ENCODE measurements around the gene PSMB4.
"Not testable (repeated sequence)": the region's sequence is repeated elsewhere in the genome, so short reads cannot be mapped to it uniquely, and the experiment has no call there.

PSMB4 gene

GRCh38 chr1:151377150-151377884 lies 22.1 kb upstream of the PSMB4 start:
- DNase-seq, result no peak
- in situ Hi-C loops (cut with MboI; ENCODE audit: low pct_unique_long_range_greater_than_20kb, low sequenced_read_pairs), result no loop called here

GRCh38 chr1:151384584-151384983 lies 14.8 kb upstream of the PSMB4 start:
- in situ Hi-C loops (cut with MboI; ENCODE audit: low pct_unique_long_range_greater_than_20kb, low sequenced_read_pairs), result no loop called here
- DNase-seq, result no peak

- no peak for DNase-seq
- in situ Hi-C loops (cut with MboI; ENCODE audit: low pct_unique_long_range_greater_than_20kb, low sequenced_read_pairs), result no loop called here
These were observed 13.4 kb upstream of the PSMB4 start for GRCh38 chr1:151386002-151386401.

GRCh38 chr1:151390221-151391078 lies 8.9 kb upstream of the PSMB4 start:
- in situ Hi-C loops (cut with MboI; ENCODE audit: low pct_unique_long_range_greater_than_20kb, low sequenced_read_pairs); DNase-seq: not testable (repeated sequence)

- in situ Hi-C loops (cut with MboI; ENCODE audit: low pct_unique_long_range_greater_than_20kb, low sequenced_read_pairs), result no loop called here
- no peak for DNase-seq
These were observed 8.3 kb upstream of the PSMB4 start for GRCh38 chr1:151391079-151391563.

- in situ Hi-C loops (cut with MboI; ENCODE audit: low pct_unique_long_range_greater_than_20kb, low sequenced_read_pairs), result no loop called here
- no peak for DNase-seq
These were observed 5.8 kb upstream of the PSMB4 start for GRCh38 chr1:151393583-151393982.

GRCh38 chr1:151396265-151396664 lies 3.1 kb upstream of the PSMB4 start:
- DNase-seq; in situ Hi-C loops (cut with MboI; ENCODE audit: low pct_unique_long_range_greater_than_20kb, low sequenced_read_pairs): not testable (repeated sequence)

GRCh38 chr1:151401125-151401788 lies 1.9 kb downstream of the PSMB4 start:
- in situ Hi-C loops (cut with MboI; ENCODE audit: low pct_unique_long_range_greater_than_20kb, low sequenced_read_pairs), result no loop called here
- no peak for DNase-seq

- in situ Hi-C loops (cut with MboI; ENCODE audit: low pct_unique_long_range_greater_than_20kb, low sequenced_read_pairs), result no loop called here
- DNase-seq, result no peak
These were observed 2.5 kb downstream of the PSMB4 start for GRCh38 chr1:151401860-151402259.

GRCh38 chr1:151402764-151403163 lies 3.4 kb downstream of the PSMB4 start:
- in situ Hi-C loops (cut with MboI; ENCODE audit: low pct_unique_long_range_greater_than_20kb, low sequenced_read_pairs), result no loop called here
- no peak for DNase-seq

GRCh38 chr1:151403612-151404011 lies 4.2 kb downstream of the PSMB4 start:
- DNase-seq, result no peak
- in situ Hi-C loops (cut with MboI; ENCODE audit: low pct_unique_long_range_greater_than_20kb, low sequenced_read_pairs), result no loop called here

- in situ Hi-C loops (cut with MboI; ENCODE audit: low pct_unique_long_range_greater_than_20kb, low sequenced_read_pairs), result no loop called here
- DNase-seq, result no peak
These were observed 6.0 kb downstream of the PSMB4 start for GRCh38 chr1:151405187-151405951.

- DNase-seq, result no peak
- in situ Hi-C loops (cut with MboI; ENCODE audit: low pct_unique_long_range_greater_than_20kb, low sequenced_read_pairs), result no loop called here
These were observed 6.8 kb downstream of the PSMB4 start for GRCh38 chr1:151406176-151406575.

GRCh38 chr1:151407304-151407703 lies 7.9 kb downstream of the PSMB4 start:
- in situ Hi-C loops (cut with MboI; ENCODE audit: low pct_unique_long_range_greater_than_20kb, low sequenced_read_pairs), result no loop called here

GRCh38 chr1:151408891-151409290 lies 9.5 kb downstream of the PSMB4 start:
- in situ Hi-C loops (cut with MboI; ENCODE audit: low pct_unique_long_range_greater_than_20kb, low sequenced_read_pairs), result no loop called here
- no peak for DNase-seq

More at GRCh38 chr1:151407304-151407703, 7.9 kb downstream of the PSMB4 start:
- DNase-seq, result no peak

- in situ Hi-C loops (cut with MboI; ENCODE audit: low pct_unique_long_range_greater_than_20kb, low sequenced_read_pairs), result no loop called here
- no peak for DNase-seq
These were observed 12.5 kb downstream of the PSMB4 start for GRCh38 chr1:151411884-151412283.

- no peak for DNase-seq
- in situ Hi-C loops (cut with MboI; ENCODE audit: low pct_unique_long_range_greater_than_20kb, low sequenced_read_pairs), result no loop called here
These were observed 16.9 kb downstream of the PSMB4 start for GRCh38 chr1:151416231-151416630.

GRCh38 chr1:151418081-151418480 lies 18.7 kb downstream of the PSMB4 start:
- no peak for DNase-seq
- in situ Hi-C loops (cut with MboI; ENCODE audit: low pct_unique_long_range_greater_than_20kb, low sequenced_read_pairs), result no loop called here

- no peak for DNase-seq
- in situ Hi-C loops (cut with MboI; ENCODE audit: low pct_unique_long_range_greater_than_20kb, low sequenced_read_pairs), result no loop called here
These were observed 20.4 kb downstream of the PSMB4 start for GRCh38 chr1:151419819-151420218.

All from KBM-7 (cell line).